Amniotic stem cell (primary cell): ENCODE measurements around the gene SYNPR.

ENCODE experiments used
- DNase-seq: peaks from one replicate; lab custom pipeline; 2025; lab: John Stamatoyannopoulos, UW

The SYNPR gene

GRCh38 chr3:63384382-63384781 lies 106.3 kb downstream of the SYNPR start:
- DNase-seq: no peak

GRCh38 chr3:63385629-63386028 lies 107.5 kb downstream of the SYNPR start:
- DNase-seq: no peak

DNA sequence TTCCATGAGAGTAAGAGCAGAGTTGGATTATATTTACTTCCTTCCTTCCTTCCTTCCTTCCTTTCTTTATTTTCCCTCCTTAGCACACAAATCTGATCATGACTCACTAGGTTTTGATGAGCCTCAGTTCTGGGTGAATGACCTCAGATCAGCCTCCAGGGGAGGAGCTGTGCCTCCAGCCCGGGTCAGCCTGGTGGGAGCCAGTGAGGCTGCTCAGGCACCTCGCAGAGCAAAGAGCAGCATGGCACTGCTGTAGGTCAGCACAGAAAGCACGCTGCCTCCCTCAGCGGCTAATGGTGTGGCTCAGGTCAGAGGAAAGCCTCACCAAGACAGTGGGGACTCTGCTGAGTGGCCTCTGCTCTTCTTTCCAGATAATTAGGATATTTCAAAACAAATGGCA lies 108.5 kb downstream of the SYNPR start:
- no peak for DNase-seq

DNA sequence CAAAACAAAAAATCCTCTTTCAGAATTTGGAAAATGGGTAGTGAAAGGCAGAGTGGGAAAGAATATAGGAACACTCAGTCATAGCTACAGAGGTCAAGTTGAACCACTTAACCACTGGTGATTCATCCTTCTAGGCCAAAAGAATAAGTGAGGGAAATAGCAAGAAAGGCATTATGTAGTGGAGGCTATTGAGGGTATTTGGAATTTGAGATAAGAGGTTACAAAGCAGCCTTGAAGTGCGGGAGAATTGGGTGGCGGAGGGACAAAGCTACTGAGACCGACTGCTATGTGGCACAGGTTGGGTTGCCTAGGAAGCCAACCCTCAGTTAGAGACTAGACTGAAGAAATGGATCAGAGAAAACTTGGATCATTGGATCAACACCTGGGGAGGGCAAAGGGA lies 109.5 kb downstream of the SYNPR start:
- no peak for DNase-seq

- no peak for DNase-seq
Measured at GRCh38 chr3:63390710-63391230, 112.7 kb downstream of the SYNPR start.

- no peak for DNase-seq
Measured at GRCh38 chr3:63395960-63396359, 117.9 kb downstream of the SYNPR start.

- DNase-seq: no peak
Measured at GRCh38 chr3:63400246-63400860, 122.2 kb downstream of the SYNPR start.

- no peak for DNase-seq
Measured at GRCh38 chr3:63405882-63406281, 127.8 kb downstream of the SYNPR start.

DNA sequence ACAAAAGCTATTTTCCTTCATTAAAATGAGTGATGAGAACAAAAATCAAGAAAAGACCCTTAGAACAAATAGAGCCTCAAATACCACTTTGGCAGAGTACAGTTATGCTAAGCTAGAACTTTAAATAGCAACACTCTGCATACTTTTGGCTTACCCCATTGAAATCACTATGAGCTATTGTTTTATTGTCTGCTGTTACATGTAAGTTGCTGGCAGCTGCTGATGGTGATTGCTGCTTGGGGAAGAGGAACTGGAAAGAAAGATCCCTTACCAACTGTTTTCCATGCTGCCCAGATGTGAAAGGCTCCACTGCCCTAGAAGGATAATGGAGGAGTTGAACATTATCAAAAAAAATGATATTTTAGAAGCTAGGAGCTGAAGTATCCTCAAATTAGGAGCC lies 135.4 kb downstream of the SYNPR start:
- DNase-seq: no peak

DNA sequence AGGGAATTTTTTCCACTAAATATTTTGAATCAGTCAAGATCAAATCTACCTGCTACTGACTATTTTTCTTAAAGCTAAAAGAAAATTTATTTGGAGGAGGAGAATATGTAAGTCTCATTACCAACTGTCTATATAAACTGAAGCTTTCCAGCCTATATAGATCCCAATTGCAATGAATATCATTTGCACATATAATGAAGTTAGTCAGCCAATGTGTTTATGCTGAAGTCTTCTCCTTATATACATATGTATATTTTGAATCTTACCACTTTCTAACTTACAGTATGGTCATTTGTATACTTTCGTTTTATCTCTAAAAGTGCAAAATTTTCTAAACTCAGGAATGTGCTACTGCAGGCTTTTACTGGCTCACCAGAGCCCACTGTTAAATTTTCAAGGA lies 136.5 kb downstream of the SYNPR start:
- DNase-seq: no peak

GRCh38 chr3:63429905-63430304 lies 151.8 kb downstream of the SYNPR start:
- no peak for DNase-seq

DNA sequence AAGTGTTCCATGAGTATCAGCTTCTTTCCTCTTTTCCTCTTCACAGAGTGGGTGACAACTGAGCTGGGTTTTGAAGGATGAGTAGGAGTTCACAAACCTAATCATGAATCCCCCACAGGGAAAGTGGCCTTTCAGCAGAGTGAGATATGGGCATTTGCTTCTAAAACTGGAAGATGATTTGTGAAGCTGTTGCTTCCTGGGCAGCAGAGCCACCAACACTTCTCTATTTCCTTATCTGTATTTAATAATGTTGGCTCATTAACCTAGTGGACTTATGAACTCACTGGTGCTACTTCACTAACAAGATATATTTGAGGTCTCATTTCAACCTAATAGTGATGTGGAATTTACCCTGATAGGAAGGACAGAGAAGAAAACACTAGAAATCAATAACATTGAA lies 152.8 kb downstream of the SYNPR start:
- DNase-seq: no peak

GRCh38 chr3:63437858-63438257 lies 159.8 kb downstream of the SYNPR start:
- DNase-seq: no peak

DNA sequence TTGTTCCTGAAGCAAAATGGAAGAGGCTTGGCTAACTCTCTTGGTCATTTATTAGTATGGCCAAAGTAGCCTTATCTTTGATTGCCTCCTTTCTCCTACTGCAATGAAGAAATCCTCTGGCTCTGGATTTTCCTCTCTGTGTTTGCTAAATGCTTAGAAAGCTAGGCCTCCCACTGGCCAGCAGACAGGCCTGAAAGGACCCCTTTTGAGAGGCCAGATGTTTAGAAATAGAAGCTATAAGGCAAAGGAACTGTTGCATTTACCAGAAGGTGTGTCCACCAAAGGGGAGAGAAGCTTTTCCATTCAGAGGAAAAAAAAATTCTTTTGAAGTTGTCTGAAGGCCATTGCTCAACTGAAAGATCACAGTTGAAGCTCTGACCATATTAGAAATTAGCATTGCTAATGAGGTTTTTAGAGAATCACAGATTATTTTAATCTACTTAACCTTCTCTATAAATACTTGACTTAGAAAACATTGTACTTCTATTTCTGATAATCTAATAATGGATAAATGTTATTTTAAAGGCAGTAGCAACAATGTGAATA lies 160.8 kb downstream of the SYNPR start:
- no peak for DNase-seq

GRCh38 chr3:63441262-63441661 lies 163.2 kb downstream of the SYNPR start:
- no peak for DNase-seq

DNA sequence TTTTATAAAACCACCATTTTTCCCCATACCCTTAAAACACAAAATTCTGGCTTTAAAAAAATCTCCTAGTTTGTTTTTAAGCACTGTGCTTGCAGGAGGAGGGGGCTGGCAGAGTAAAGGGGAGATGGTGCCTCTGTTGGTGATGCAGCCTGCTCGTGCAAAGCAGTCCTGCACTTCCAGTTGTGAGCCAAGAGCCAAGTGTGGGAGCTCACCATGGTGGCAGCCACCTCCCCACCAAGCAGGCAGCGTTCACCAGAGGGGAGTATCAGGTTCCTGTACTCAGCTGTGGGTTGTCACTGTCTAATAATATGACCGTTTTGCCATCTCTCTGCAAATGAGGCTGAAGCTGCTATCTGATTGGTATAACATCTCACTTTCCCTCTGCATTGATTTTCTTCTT lies 164.8 kb downstream of the SYNPR start:
- DNase-seq: no peak

GRCh38 chr3:63450023-63450422 lies 171.9 kb downstream of the SYNPR start:
- DNase-seq: no peak

DNA sequence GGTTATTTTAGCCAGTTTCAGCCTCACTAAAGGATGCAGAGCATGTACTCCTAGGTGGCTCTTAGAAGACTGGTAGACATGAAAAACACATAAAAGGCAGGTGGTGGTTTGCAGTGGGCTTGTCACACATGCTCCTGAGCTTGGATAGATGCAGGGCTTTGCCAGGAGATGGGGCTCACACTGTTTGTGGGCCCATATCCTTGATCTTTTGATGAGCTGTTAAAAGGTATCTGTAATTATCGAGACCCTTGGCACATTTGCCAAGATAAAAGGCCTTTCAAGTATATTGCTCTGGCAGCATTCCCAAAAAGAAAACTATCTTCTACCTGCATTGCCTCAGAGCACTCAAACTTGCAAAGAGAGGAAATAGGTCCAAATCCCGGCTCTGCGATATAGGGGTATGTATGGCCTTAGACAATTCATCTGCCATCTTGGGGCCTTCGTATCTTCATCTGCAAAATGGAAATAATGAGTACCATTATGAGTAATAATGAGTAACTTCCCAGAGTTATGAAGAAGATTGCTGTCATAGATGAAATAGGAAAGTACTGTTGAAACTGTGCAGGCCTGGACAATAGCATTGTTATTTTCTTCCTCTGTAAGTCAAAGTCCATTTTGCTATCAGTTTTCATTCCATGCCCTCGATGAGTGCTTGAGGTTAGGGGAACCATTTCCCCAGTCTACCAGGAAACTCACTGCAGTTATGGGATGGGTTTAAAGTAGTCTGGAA lies 172.7 kb downstream of the SYNPR start:
- DNase-seq: no peak

GRCh38 chr3:63456901-63457300 lies 178.8 kb downstream of the SYNPR start:
- no peak for DNase-seq

- DNase-seq: no peak
Measured at GRCh38 chr3:63458405-63458804, 180.3 kb downstream of the SYNPR start.

GRCh38 chr3:63462732-63463131 lies 184.6 kb downstream of the SYNPR start:
- DNase-seq: no peak

DNA sequence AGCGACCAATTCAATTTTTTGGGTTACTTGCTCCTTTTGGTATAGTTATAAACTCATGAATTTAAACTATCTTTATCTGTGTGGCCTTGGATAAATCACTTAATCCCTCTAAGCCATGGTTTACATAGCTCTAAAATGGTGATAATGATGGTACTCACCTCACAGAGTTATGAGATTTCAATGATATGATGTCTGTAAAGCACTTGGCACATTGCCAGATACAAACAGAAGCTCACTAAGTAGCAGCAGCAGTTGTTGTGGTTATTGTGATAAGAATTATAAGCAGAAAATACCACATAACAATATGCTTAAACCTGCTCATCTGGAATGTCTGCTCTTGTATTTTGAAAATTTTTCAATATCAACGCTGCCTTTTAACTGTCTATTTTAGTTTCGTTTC lies 189.3 kb downstream of the SYNPR start:
- DNase-seq: no peak

DNA sequence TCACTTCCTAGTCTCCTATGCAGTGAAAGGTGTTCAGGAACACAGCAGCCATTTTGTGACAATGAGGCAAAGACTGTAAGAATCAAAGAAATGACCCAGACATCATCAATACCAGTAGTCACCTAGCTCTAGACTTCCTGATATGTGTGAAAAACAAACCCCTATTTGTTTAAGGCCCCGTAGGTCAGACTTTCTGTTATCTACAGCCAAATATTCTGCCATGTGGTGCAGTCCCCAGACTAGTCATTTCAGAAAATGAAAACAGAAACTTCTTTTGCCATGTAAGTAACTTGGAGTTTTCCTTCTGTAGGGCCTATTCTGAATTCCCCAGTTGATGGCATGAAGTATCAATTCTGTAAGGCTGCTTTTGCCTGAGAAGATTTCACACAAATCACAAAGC lies 192.6 kb downstream of the SYNPR start:
- no peak for DNase-seq

GRCh38 chr3:63471781-63472180 lies 193.7 kb downstream of the SYNPR start:
- no peak for DNase-seq
